Lower leg skin (tissue), 4 donors: ENCODE results near the gene ADAMTS16. TPM values are rescaled to one million over a fixed set of nuclear protein-coding genes. Genes with fewer than 3 reads are reported as not detected.
"Not testable (repeated sequence)": the region's sequence is repeated elsewhere in the genome, so short reads cannot be mapped to it uniquely, and the experiment has no call there.

Source experiments
- DNase-seq, 2 donors: peaks; one replicate each; pipeline ENCODE4 v3.0.0-alpha.2; 2019; ENCODE audit warnings: low spot score in 2 of 2
- H3K4me3 ChIP-seq: fragments of 200-600 bp; sonication (generic); 2 replicates; pipeline ENCODE4 v1.5.1; 2017; ENCODE audit warnings: mild to moderate bottlenecking, low read depth; ENCODE audit not compliant: poor library complexity, severe bottlenecking
- CTCF ChIP-seq, 3 donors: fragments of 450-650 bp; IDR thresholded peaks; one replicate each; pipeline ENCODE4 v1.5.1; 2016; ENCODE audit warnings: antibody characterized with exemption in 3 of 3, mild to moderate bottlenecking in 3 of 3, moderate library complexity in 2 of 3
- POLR2A ChIP-seq, 2 donors: fragments of 450-650 bp; IDR thresholded peaks; one replicate each; pipeline ENCODE4 v1.6.1; 2016 to 2017; ENCODE audit warnings: antibody characterized with exemption in 2 of 2, mild to moderate bottlenecking in 1 of 2, moderate library complexity in 1 of 2
- WGBS, 2 donors: methylation state at CpG; one replicate each; pipeline ENCODE4 v1.1.5; 2018; 5-methylcytosine and 5-hydroxymethylcytosine counted together
- intact Hi-C: fragments of 100-400 bp; cut with DNase I; formaldehyde crosslinking; loops from one replicate; pipeline ENCODE4 v1.15.0; 2023; ENCODE audit warnings: low total_unique reads
- total RNA-seq, 4 donors: library from RNA; depleted of rRNA; stranded (reverse); fragments of >200 nt; gene quantifications; one replicate each; pipeline ENCODE4 v1.1.0, GENCODE V29; 2016

The ADAMTS16 gene
- total RNA-seq, 4 donors from 2014 or later, result 0.55 TPM; not detected in 3

DNA sequence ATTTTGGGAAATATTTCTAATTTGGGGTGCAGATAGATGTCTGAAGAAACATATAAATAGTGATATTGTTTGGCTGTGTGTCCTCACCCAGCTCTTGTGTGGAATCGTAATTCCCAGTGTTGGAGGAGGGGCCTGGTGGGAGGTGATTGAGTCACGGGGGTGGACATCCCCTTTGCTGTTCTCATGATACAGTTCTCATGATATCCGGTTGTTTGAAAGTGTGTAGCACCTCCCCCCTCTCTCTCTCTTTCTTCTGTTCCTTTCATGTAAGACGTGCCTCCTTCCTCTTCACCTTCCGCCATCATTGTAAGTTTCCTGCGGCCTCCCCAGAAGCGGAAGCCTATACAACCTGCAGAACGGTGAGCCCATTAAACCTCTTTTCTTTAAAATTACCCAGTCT, 11.4 kb upstream of the ADAMTS16 start:
- 77 to 89% methylated on average over 8 of the region's 8 CpGs for WGBS, 2 donors

DNA sequence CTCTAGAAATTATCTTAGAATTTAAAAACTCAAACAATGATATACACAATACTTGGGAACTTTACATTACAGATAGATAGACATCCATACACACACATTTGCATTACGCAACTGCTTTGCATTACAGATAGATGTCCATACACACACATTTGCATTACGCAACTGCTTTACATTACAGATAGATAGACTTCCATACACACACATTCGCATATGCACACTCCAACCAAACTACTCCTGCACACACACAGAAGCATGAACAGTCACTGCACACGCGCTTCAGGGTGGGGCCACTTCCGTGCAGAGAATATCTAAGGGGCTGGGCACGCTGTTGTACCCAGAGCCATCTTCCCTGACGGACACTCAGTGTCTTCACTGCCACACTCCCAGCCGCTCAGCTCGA, 7.9 kb upstream of the ADAMTS16 start:
- TF ChIP-seq CTCF (IDR thresholded peaks at IDR 0.05) (no peak), POLR2A (IDR thresholded peaks at IDR 0.05) (no peak)
- 74 to 83% methylated on average over 10 of the region's 10 CpGs for WGBS, 2 donors

More for the DNA sequence above, 11.4 kb upstream of the ADAMTS16 start:
- no peak for DNase-seq
- TF ChIP-seq CTCF (IDR thresholded peaks at IDR 0.05) (no peak), POLR2A (IDR thresholded peaks at IDR 0.05) (no peak)
- no peak overlapping the region for H3K4me3 ChIP-seq
- intact Hi-C loops, result no loop called here

DNA sequence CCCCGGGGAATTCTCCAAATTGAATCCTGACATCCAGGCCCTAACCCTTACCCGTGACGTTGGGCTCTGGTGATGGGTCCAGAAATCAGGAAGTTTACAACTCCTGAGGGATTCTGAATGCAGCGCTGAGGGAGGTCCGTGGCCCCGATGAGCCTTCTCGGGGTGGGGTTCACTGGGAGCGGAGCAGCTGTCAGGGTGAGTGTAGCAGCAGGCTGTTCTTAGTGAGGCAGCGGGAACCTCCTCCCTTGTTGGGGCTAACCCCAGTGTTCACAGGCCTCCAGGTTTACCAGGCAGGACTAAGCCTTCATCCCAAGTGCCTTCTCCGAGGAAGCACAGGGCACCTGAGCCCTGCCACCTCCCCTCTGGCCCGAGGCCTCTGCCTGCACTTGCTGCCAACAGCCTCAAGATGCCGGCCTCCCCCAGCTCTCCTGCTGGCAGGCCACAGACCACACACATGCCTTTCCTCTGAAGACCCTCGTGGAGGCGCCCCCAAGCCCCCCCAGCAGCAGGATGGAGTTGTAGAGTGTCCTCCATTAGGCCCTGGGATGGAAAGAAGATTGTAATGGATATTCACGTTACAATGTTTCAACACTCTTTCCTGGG, 7.3 kb upstream of the ADAMTS16 start:
- WGBS, 2 donors, result 75 to 77% methylated on average over 15 of the region's 15 CpGs
- intact Hi-C loops, result no loop called here
- DNase-seq, result no peak
- no peak overlapping the region for H3K4me3 ChIP-seq
- TF ChIP-seq CTCF (IDR thresholded peaks at IDR 0.05), result no peak
- TF ChIP-seq POLR2A (IDR thresholded peaks at IDR 0.05), result no peak

More for the DNA sequence above, 7.9 kb upstream of the ADAMTS16 start:
- intact Hi-C loops, result no loop called here
- DNase-seq, result no peak
- H3K4me3 ChIP-seq, result no peak overlapping the region

DNA sequence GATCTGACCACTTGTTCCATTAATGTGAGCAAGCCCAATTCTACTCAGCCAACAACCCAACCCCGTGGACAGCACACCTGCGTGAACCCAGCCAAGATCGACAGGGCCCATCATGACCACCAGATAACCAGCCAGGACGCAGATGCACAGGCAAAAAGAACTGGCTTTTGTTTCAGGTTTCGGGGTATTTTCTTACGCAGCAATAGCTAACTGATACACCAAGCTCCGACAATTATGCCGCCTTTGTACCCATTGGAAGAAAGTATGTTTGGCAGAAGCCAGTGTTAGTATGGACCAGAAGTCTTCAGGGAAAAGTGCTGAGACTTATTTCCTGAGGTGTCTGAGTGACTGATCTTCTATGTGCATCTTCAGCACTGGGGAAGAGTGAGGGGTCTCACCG, 6.0 kb upstream of the ADAMTS16 start:
- intact Hi-C loops, result no loop called here
- WGBS, 2 donors, result 96% methylated on average over 9 of the region's 9 CpGs
- no peak for DNase-seq
- TF ChIP-seq CTCF (IDR thresholded peaks at IDR 0.05), result no peak
- no peak for TF ChIP-seq POLR2A (IDR thresholded peaks at IDR 0.05)
- no peak overlapping the region for H3K4me3 ChIP-seq

- intact Hi-C loops, result loop anchor here (5.0 kb wide), 1 partner anchor 281 kb away; no protein-coding TSS in a partner anchor
- H3K4me3 ChIP-seq, result no peak overlapping the region
- no peak for DNase-seq
- WGBS, 2 donors, result 59 to 66% methylated on average over 8 of the region's 8 CpGs
- TF ChIP-seq POLR2A (IDR thresholded peaks at IDR 0.05) (no peak), CTCF (IDR thresholded peaks at IDR 0.05) (peak in 1 of 3 donors; percentile 38)
Measured at GRCh38 chr5:5135957-5136676, 4.0 kb upstream of the ADAMTS16 start.

- H3K4me3 ChIP-seq, DNase-seq: not testable (repeated sequence)
- intact Hi-C loops, result loop anchor here (5.0 kb wide), 1 partner anchor 279 kb away; no protein-coding TSS in a partner anchor
- WGBS, 2 donors, result 92 to 96% methylated on average over 17 to 19 of the region's 24 CpGs
Measured at GRCh38 chr5:5137851-5138250, 2.3 kb upstream of the ADAMTS16 start.
